Hepatocyte (in vitro differentiated cells): ENCODE data around the gene HNRNPUL1.

ENCODE experiments used
- EZH2 ChIP-seq: fragments of 200-600 bp; sonication (generic); IDR thresholded peaks from 2 replicates; pipeline ENCODE4 v1.6.1; 2016; ENCODE audit warnings: antibody characterized with exemption, mild to moderate bottlenecking, borderline replicate concordance
- EZH2phosphoT487 ChIP-seq: fragments of 200-600 bp; sonication (generic); IDR thresholded peaks from one replicate; pipeline ENCODE4 v1.6.1; 2018; ENCODE audit warnings: antibody characterized with exemption, mild to moderate bottlenecking, low read depth, moderate library complexity; ENCODE audit not compliant: unreplicated experiment, severe bottlenecking
- TF ChIP-seq, protein P1 (sequence below): fragments of 200-600 bp; sonication (generic); IDR thresholded peaks from 2 replicates; pipeline ENCODE4 v1.5.1; 2016; ENCODE audit warnings: antibody characterized with exemption, mild to moderate bottlenecking; ENCODE audit not compliant: poor library complexity

DNA sequence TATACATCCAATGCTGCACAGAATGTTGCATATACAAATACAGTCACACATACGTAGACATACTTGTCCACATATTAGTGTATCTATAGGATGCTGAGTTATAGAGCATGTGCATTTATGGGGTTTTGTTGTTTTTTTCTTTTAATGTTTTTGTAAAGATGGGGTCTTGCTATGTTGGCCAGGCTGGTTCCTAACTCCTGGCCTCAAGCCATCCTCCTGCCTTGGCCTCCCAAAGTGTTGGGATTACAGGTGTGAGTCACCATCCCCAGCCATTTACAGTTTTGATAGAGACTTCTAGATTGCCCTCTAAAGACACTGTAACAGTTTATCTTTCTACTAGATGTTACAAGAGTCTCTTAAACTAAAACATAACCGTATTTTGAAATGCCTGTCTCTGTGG lies 14.3 kb downstream of the HNRNPUL1 start:
- TF ChIP-seq, protein P1, sequence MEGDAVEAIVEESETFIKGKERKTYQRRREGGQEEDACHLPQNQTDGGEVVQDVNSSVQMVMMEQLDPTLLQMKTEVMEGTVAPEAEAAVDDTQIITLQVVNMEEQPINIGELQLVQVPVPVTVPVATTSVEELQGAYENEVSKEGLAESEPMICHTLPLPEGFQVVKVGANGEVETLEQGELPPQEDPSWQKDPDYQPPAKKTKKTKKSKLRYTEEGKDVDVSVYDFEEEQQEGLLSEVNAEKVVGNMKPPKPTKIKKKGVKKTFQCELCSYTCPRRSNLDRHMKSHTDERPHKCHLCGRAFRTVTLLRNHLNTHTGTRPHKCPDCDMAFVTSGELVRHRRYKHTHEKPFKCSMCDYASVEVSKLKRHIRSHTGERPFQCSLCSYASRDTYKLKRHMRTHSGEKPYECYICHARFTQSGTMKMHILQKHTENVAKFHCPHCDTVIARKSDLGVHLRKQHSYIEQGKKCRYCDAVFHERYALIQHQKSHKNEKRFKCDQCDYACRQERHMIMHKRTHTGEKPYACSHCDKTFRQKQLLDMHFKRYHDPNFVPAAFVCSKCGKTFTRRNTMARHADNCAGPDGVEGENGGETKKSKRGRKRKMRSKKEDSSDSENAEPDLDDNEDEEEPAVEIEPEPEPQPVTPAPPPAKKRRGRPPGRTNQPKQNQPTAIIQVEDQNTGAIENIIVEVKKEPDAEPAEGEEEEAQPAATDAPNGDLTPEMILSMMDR = no peak
- TF ChIP-seq EZH2phosphoT487 = no peak
- no peak for TF ChIP-seq EZH2
